ENCODE measurements around the gene SPATA13.
A peak's percentile ranks its signal among the peaks of the same experiment; 100 is the strongest.
"Not testable (repeated sequence)": the region's sequence is repeated elsewhere in the genome, so short reads cannot be mapped to it uniquely, and the experiment has no call there.

The SPATA13 gene

GRCh38 chr13:24160458-24161009 is at the start of gene SPATA13:
TSS of gene SPATA13 (plus strand) at chr13:24160720. CDS start at chr13:24222930, 62,210 bp downstream.
- DNase-seq: peak; percentile 58

DNA sequence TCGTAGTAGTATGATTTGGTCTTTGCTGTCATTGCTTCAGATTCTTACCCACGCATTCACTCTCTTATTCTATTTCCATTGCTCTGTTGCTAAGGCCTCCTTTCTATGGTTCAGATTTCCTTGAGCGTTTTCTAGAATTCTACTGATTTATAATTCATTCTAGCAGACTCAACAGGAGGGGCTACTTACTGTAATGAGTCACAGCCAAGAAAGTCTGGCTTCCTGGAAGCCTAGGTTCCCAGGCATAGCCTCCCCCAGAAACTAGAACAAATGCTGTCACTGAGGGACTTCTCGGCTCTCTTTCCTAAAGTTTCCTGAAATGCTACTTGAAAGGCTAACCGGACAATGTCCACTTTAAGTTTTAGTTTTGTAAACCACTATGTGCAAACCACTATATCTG is 47.7 kb upstream of the SPATA13 start:
- DNase-seq: no peak

DNA sequence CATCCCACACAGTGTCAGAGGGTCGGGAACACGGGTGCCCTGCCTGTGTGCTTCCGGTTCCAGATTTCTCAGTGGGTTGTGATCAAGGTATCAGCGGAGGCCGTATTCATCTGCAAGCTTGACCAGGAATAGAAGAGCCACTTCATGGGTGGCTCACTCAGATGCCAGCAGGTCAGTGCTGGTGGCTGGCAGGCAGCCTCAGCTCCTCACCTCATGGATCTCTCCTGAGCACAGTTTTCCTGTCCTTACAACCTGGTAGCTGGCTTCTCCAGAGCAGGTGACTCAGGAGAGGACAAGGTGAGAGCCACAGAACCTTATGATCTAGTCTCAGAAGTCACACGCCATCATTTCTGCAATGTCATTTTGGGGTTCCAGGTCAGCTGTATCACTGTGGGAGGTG is 44.8 kb upstream of the SPATA13 start:
- no peak for DNase-seq

DNA sequence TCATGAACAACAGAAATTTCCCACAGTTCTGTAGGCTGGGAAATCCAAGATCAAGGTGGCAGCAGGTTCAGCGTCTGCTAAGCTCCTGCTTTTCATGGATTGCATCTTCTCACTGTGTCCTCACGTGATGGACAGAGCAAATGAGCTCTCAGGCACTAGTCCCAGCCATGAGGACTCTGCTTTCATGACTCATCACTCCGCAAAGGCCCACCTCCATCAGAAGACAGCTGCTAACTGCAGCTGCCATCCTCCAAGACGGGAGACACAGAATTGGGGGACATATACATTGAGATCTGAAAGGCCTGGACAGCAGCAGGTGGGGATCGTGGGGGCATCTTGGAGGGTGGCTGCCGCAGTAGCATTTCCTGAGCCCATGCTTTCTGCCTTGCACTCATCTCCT is 44.4 kb upstream of the SPATA13 start:
- no peak for DNase-seq

GRCh38 chr13:24118576-24118975 is 41.9 kb upstream of the SPATA13 start:
- DNase-seq: no peak

GRCh38 chr13:24119626-24120508 is 40.7 kb upstream of the SPATA13 start:
- DNase-seq: no peak

GRCh38 chr13:24122045-24122444 is 38.5 kb upstream of the SPATA13 start:
- not testable (repeated sequence) for DNase-seq

- DNase-seq: no peak
Measured at GRCh38 chr13:24122569-24122968, 38.0 kb upstream of the SPATA13 start.

GRCh38 chr13:24123761-24124160 is 36.8 kb upstream of the SPATA13 start:
- no peak for DNase-seq

DNA sequence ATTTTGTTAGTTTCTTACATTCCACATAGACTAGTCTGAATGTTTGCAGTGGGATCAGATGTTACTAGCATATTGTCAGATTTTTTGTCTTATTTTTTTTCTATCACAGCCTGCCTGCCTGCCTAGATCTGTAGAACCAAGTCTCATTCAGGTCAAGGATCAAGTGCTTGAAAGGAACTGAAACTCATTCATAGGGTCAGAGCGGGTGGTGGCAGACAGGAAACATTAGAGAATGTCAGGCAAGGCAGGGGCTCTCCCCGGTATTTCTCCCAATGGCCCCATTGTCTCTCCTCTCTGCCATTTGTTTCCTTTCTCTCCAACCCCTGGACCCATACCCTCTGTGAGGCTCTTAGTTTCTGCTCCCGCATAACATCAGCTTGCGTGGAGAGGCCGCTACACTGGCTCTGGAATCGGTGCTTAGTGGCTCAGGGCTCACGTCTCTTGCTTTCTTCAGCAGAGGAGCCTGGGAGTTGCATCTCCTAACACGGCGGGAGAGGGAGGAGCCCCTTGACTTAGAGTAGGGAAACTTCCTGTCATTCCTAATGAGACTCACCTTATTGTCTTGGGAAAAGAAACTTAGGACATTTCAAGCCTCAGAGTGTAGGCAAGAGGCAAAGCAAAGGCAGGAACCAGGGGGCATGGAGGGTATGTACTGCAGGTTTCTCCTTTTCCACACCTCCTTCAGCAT is 35.6 kb upstream of the SPATA13 start:
- no peak for DNase-seq

- no peak for DNase-seq
Measured at GRCh38 chr13:24127116-24127631, 33.3 kb upstream of the SPATA13 start.

- no peak for DNase-seq
Measured at GRCh38 chr13:24128112-24128511, 32.4 kb upstream of the SPATA13 start.

- no peak for DNase-seq
Measured at GRCh38 chr13:24128962-24129361, 31.6 kb upstream of the SPATA13 start.

GRCh38 chr13:24129914-24130774 is 30.4 kb upstream of the SPATA13 start:
- no peak for DNase-seq

DNA sequence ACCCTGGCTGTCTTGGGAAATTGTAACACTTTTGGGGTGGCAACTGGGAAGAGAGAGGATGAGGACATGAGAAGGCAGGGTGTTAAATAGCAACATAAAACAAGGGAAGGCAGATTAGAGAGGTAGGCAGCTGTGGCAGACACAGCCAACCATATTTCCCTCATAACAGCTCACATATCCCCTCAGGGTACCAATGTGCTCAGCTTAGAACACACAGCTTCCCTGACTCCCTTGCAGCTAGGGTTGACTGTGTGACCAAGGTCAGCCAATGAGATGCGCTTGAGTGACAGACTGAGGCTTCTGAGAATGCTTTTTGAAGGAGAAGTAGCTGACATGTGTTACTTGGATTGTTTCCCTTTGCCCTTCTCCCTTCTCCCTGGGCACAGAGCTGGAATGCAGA is 28.8 kb upstream of the SPATA13 start:
- no peak for DNase-seq

GRCh38 chr13:24133021-24133795 is 27.3 kb upstream of the SPATA13 start:
- no peak for DNase-seq

- DNase-seq: no peak
Measured at GRCh38 chr13:24134231-24134630, 26.3 kb upstream of the SPATA13 start.

DNA sequence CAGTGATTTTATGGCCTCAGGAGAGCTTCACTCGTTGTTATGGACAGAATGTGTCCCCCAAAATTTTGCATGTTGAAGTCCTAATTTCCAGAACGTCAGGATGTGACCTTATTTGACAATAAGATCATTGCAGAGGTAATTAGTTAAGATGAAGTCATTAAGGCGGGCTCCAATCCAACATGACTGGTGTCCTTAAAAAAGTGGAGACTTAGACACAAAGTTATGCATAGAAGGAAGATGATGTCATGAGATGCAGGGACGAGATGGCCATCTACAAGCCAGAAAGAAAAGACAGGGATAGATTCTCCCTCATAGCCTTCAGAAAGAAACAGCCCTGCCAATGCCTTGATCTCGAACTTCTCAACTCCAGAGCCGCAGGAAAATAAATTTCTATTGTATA is 25.8 kb upstream of the SPATA13 start:
- no peak for DNase-seq

- no peak for DNase-seq
Measured at GRCh38 chr13:24135674-24136300, 24.7 kb upstream of the SPATA13 start.

DNA sequence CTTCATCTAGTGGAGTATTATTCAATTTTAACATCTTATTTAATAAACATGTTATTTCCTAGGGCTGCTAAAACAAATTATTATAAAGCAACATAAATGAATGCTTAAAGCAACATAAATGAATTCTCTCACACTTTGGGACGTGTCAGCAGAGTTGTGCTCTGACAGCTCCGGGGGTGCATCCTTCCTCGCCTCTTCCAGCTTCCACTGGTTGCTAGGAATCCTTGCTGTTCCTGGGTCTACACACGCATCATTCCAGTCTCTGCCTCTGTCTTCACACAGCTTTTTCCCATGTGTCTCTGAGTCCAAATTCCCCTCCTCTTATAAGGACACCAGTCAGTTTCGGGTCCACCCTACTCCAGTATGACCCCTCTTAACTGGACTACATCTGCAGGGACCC is 21.6 kb upstream of the SPATA13 start:
- DNase-seq: no peak

- DNase-seq: no peak
Measured at GRCh38 chr13:24141333-24141910, 19.1 kb upstream of the SPATA13 start.

Measured in GF-D8 (cell line).